K562 (cell line): ENCODE results near the gene TMC8. TPM values are rescaled to one million over a fixed set of nuclear protein-coding genes. Genes with fewer than 3 reads are reported as not detected.

ENCODE experiments used
- CC2D1A ChIP-seq: fragments of 450-650 bp; IDR thresholded peaks from 2 replicates; pipeline ENCODE4 v1.6.1; 2017; ENCODE audit warnings: mild to moderate bottlenecking
- FOXP1 ChIP-seq: sonication (generic); formaldehyde crosslinking; IDR thresholded peaks from 2 replicates; pipeline ENCODE4 v1.8.0; 2022; ENCODE audit warnings: mild to moderate bottlenecking, missing genetic modification reagents
- KAT8 ChIP-seq: fragments of 450-650 bp; IDR thresholded peaks from 2 replicates; pipeline ENCODE4 v1.6.1; 2016; ENCODE audit warnings: low read depth, mild to moderate bottlenecking
- MTA1 ChIP-seq: fragments of 450-650 bp; IDR thresholded peaks from 2 replicates; pipeline ENCODE4 v1.6.1; 2017; ENCODE audit warnings: borderline replicate concordance
- OTX1 ChIP-seq: fragments of 450-650 bp; formaldehyde crosslinking; IDR thresholded peaks from 2 replicates; pipeline ENCODE4 v1.4.0; 2022; ENCODE audit warnings: mild to moderate bottlenecking
- PCBP1 ChIP-seq: fragments of 200-400 bp; formaldehyde crosslinking; IDR thresholded peaks from 2 replicates; pipeline ENCODE4 v1.6.1; 2018; ENCODE audit warnings: mild to moderate bottlenecking, low read depth, low read length; ENCODE audit not compliant: poor library complexity, severe bottlenecking
- PHB ChIP-seq: fragments of 250-450 bp; sonication (Bioruptor Pico); IDR thresholded peaks from 2 replicates; pipeline ENCODE4 v1.5.0; 2021
- PHB2 ChIP-seq: fragments of 450-650 bp; IDR thresholded peaks from 2 replicates; pipeline ENCODE4 v1.6.1; 2017; ENCODE audit warnings: low read depth
- PML ChIP-seq: IDR thresholded peaks from 2 replicates; pipeline ENCODE4 v1.6.1; 2012; ENCODE audit warnings: low read length, inconsistent platforms
- PTRF ChIP-seq: fragments of 450-650 bp; IDR thresholded peaks from 2 replicates; pipeline ENCODE4 v1.6.1; 2016; ENCODE audit warnings: mild to moderate bottlenecking, missing genetic modification characterization, missing compliant biosample characterization
- SAP30 ChIP-seq: fragments of 200-600 bp; sonication (generic); IDR thresholded peaks from 2 replicates; pipeline ENCODE4 v1.6.1; 2012; ENCODE audit warnings: borderline replicate concordance, low read depth, mild to moderate bottlenecking, moderate library complexity, low read length, control low read depth, inconsistent platforms; ENCODE audit not compliant: insufficient read depth, poor library complexity, severe bottlenecking
- ZNF133 ChIP-seq: fragments of 250-450 bp; sonication (Bioruptor Pico); IDR thresholded peaks from 2 replicates; pipeline ENCODE4 v1.4.0; 2020; ENCODE audit warnings: mild to moderate bottlenecking
- ZNF263 ChIP-seq: sonication (generic); formaldehyde crosslinking; IDR thresholded peaks from 2 replicates; pipeline ENCODE4 v1.8.0; 2022; ENCODE audit warnings: mild to moderate bottlenecking, missing genetic modification reagents, borderline replicate concordance
- ZNF766 ChIP-seq: fragments of 200-800 bp; sonication (Bioruptor generic); conservative IDR thresholded peaks from 2 replicates; pipeline ENCODE4 v1.6.1; 2016; ENCODE audit warnings: missing genetic modification characterization, missing compliant biosample characterization
- ZZZ3 ChIP-seq: fragments of 450-650 bp; IDR thresholded peaks from 2 replicates; pipeline ENCODE4 v1.6.1; 2016; ENCODE audit warnings: antibody characterized with exemption, mild to moderate bottlenecking, moderate library complexity
- polyA plus RNA-seq, 8 experiments: library from polyadenylated mRNA; depleted of rRNA in 4 of 8; stranded (reverse) in 5 of 8; unstranded in 3 of 8; fragments of >200 nt; fragmentation: Nextera tagmentation in 2 of 8; fragmentation: Illumina TruSeq in 1 of 8; extraction: Ambion mirVana in 2 of 8; extraction: Trizol in 1 of 8; gene quantifications; 2 replicates each; pipeline versions ENCODE4 v1.2.1 to v1.2.3, GENCODE V29; 2011 to 2014; ENCODE audit warnings: inconsistent platforms in 1 of 8, missing spikeins in 1 of 8
- total RNA-seq, 7 experiments: library from RNA; depleted of rRNA in 6 of 7; stranded (reverse); fragments of >200 nt in 6 of 7; fragmentation: Illumina TruSeq in 2 of 7; extraction: Trizol in 2 of 7; gene quantifications; 2 replicates each; pipeline versions ENCODE4 v1.2.1 to v1.2.3, GENCODE V29; 2011 to 2021; ENCODE audit warnings: low replicate concordance in 1 of 7
- TF ChIP-seq, protein P1 (sequence below): sonication (generic); formaldehyde crosslinking; IDR thresholded peaks from 2 replicates; pipeline ENCODE4 v1.8.1; 2023; ENCODE audit warnings: missing genetic modification reagents, mild to moderate bottlenecking, borderline replicate concordance
- TF ChIP-seq, protein P2 (sequence below): sonication (generic); formaldehyde crosslinking; IDR thresholded peaks from 2 replicates; pipeline ENCODE4 v1.8.0; 2022; ENCODE audit warnings: missing genetic modification reagents, mild to moderate bottlenecking, moderate library complexity, borderline replicate concordance
- TF ChIP-seq, protein P3 (sequence below): IDR thresholded peaks from 2 replicates; pipeline ENCODE4 v1.6.1; 2014; ENCODE audit warnings: antibody characterized with exemption
- TF ChIP-seq, protein P4 (sequence below): fragments of 450-650 bp; formaldehyde crosslinking; conservative IDR thresholded peaks from 2 replicates; pipeline ENCODE4 v1.4.0; 2022; ENCODE audit warnings: mild to moderate bottlenecking, missing genetic modification characterization

Gene TMC8
- total and polyA plus RNA-seq, 9 of the 15 experiments (the other 6 are each of a cell fraction or from before 2014, with no cell fraction given), result 0.13 to 10.9 (median 2.8) TPM

DNA sequence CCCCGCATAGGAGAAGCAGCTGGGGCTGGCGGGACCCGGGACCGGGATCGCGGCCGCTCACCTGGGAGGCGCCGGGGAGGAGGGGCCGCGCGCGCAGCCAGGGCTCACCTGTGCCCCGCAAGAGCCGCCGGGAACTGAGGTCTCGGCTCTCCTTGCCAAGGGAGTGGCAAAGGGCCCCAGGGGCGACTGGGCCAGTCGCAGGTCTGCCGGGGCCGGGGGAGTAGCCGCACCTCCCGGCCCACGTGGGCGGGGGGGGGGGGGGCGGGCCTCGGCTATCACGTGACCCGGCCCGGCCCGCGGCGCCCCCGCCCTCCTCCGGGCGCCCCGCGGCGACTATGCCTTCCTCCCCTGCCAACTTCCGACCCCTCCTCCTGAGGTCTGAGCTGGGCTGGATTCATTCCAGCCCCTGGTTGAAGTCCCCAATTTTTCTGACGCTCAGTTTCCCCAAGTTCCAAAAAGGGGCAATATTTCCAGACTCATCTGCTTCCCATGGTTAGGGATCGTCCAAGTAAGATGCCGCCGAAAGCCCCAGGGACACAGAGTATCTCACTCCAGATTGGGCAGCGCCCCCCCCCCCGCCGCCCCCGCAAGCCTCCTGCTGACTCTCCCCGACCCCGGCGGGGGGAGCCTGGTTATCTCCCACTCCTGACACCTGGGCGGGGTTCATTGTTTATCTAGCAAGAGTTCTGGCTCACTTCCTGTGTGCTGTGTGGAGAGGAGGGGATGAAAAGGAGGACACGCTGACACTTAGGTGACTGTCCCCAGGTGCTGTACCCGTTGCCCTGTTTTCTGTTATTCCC is 1.8 kb upstream of the TMC8 start, which contains the start of gene TMC6 (continued):
- TF ChIP-seq, protein P1, sequence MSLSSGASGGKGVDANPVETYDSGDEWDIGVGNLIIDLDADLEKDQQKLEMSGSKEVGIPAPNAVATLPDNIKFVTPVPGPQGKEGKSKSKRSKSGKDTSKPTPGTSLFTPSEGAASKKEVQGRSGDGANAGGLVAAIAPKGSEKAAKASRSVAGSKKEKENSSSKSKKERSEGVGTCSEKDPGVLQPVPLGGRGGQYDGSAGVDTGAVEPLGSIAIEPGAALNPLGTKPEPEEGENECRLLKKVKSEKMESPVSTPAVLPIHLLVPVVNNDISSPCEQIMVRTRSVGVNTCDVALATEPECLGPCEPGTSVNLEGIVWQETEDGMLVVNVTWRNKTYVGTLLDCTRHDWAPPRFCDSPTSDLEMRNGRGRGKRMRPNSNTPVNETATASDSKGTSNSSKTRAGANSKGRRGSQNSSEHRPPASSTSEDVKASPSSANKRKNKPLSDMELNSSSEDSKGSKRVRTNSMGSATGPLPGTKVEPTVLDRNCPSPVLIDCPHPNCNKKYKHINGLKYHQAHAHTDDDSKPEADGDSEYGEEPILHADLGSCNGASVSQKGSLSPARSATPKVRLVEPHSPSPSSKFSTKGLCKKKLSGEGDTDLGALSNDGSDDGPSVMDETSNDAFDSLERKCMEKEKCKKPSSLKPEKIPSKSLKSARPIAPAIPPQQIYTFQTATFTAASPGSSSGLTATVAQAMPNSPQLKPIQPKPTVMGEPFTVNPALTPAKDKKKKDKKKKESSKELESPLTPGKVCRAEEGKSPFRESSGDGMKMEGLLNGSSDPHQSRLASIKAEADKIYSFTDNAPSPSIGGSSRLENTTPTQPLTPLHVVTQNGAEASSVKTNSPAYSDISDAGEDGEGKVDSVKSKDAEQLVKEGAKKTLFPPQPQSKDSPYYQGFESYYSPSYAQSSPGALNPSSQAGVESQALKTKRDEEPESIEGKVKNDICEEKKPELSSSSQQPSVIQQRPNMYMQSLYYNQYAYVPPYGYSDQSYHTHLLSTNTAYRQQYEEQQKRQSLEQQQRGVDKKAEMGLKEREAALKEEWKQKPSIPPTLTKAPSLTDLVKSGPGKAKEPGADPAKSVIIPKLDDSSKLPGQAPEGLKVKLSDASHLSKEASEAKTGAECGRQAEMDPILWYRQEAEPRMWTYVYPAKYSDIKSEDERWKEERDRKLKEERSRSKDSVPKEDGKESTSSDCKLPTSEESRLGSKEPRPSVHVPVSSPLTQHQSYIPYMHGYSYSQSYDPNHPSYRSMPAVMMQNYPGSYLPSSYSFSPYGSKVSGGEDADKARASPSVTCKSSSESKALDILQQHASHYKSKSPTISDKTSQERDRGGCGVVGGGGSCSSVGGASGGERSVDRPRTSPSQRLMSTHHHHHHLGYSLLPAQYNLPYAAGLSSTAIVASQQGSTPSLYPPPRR, result 0 out of 2 replicates have a peak, but pooled peaks have one; percentile 36
- TF ChIP-seq PTRF (tag), result no peak
- no peak for TF ChIP-seq PHB (CRISPR knock-in tag)
- TF ChIP-seq ZNF263, result peak; percentile 40; the same call in 1 of the 2 replicates
- TF ChIP-seq, protein P2, sequence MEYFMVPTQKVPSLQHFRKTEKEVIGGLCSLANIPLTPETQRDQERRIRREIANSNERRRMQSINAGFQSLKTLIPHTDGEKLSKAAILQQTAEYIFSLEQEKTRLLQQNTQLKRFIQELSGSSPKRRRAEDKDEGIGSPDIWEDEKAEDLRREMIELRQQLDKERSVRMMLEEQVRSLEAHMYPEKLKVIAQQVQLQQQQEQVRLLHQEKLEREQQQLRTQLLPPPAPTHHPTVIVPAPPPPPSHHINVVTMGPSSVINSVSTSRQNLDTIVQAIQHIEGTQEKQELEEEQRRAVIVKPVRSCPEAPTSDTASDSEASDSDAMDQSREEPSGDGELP (CRISPR knock-in tag), result peak; percentile 70
- TF ChIP-seq PHB2, result no peak
- 0 out of 2 replicates have a peak, but pooled peaks have one; percentile 2 for TF ChIP-seq OTX1 (CRISPR knock-in tag)
- peak; percentile 91 for TF ChIP-seq ZNF766
- peak; percentile 13; the same call in 1 of the 2 replicates for TF ChIP-seq CC2D1A
- TF ChIP-seq ZNF133 (CRISPR knock-in tag), result no peak
- peak; percentile 62; the same call in 1 of the 2 replicates for TF ChIP-seq PML
- TF ChIP-seq PCBP1, result no peak
- TF ChIP-seq, protein P3, sequence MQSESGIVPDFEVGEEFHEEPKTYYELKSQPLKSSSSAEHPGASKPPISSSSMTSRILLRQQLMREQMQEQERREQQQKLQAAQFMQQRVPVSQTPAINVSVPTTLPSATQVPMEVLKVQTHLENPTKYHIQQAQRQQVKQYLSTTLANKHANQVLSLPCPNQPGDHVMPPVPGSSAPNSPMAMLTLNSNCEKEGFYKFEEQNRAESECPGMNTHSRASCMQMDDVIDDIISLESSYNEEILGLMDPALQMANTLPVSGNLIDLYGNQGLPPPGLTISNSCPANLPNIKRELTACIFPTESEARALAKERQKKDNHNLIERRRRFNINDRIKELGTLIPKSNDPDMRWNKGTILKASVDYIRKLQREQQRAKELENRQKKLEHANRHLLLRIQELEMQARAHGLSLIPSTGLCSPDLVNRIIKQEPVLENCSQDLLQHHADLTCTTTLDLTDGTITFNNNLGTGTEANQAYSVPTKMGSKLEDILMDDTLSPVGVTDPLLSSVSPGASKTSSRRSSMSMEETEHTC, result peak; percentile 53
- TF ChIP-seq, protein P4, sequence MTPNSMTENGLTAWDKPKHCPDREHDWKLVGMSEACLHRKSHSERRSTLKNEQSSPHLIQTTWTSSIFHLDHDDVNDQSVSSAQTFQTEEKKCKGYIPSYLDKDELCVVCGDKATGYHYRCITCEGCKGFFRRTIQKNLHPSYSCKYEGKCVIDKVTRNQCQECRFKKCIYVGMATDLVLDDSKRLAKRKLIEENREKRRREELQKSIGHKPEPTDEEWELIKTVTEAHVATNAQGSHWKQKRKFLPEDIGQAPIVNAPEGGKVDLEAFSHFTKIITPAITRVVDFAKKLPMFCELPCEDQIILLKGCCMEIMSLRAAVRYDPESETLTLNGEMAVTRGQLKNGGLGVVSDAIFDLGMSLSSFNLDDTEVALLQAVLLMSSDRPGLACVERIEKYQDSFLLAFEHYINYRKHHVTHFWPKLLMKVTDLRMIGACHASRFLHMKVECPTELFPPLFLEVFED (CRISPR knock-in tag), result no peak
- TF ChIP-seq MTA1, result peak; percentile 82
- peak; percentile 56 for TF ChIP-seq SAP30
- no peak for TF ChIP-seq KAT8
- TF ChIP-seq FOXP1, result 0 out of 2 replicates have a peak, but pooled peaks have one; percentile 24
- TF ChIP-seq ZZZ3, result no peak
